RKO (cell line): ENCODE data around the gene ST3GAL5.
"Not testable (repeated sequence)": the region's sequence is repeated elsewhere in the genome, so short reads cannot be mapped to it uniquely, and the experiment has no call there.

Experiments used
- DNase-seq: peaks from one replicate; pipeline ENCODE4 v3.0.0-alpha.2; 2016; ENCODE audit warnings: low spot score

ST3GAL5 gene

DNA sequence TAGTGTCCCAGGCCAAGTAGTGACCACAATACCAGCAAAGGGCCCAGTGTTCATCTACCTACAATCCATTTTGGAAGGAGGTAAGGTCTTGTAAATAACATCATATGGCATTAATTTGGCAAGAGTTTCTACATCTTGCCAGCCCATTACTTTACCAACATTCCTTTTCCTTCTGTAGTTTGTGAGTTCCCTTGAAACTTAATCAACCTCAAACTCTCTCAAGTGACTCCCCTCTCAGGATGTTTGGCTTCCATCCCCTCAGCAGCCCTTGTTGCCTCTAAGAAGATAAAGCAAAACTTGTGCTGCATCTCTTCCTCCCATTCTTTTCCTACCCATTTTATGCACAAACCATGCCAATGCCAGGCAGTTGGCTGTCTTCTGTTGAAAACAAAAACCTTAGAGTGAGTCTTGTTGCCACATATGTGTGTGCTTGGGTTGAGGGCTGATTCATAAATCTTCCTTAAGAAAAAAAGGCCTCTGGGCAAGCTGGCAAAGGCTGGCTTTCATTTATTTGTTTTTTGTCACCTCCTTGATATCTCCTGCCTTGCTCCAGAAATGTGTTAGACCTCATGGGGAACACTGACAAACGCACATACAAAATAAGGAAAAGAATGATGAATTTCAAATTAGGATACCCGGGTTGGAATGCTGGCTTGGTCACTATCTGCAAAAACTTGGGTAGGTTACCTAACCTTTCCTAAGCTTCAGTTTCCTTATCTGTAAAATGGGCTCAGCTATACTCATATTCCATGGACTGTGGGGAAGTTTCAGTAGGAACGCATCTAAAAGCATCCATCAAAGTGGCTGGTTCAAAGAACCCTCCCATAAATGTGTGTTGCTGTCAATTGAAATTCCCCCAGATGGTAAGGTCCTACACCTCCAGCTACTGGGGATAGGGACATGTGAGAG, 29.4 kb upstream of the ST3GAL5 start:
- no peak for DNase-seq

DNA sequence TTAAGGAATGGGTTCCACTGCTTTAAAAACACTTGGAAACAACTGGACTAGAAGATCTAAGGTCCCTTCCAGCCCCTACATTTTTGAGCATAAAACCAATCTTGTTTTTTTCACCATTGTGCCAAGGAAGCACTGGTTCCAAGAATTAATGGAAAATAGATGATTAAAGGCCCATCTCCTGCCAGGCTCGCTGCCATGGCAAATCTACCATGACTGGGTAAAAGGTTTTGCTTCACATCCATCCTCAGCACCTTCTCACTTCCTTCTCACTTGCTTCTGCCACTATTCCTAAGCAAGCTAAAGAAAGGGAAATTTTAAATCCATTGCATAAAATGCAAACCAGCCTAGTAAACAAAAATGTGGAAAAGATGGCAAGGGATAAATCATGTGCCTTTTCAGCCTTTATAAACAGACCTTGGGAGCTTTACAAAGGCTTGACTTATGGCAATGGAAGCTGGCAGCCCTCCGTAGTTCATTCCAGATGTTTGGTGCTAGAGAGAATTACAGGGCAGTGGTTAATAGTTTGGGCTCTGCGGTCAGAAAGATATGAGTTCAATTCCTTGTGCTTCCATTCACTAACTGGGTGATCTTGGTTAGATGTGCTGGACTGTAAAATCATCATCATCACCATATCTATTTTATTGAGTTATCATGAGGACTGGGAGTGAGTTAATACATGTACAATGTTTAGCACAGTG, 27.0 kb upstream of the ST3GAL5 start:
- DNase-seq = no peak

- DNase-seq = no peak
These were observed 26.1 kb upstream of the ST3GAL5 start for GRCh38 chr2:85914922-85915321.

GRCh38 chr2:85913884-85914881, 25.4 kb upstream of the ST3GAL5 start:
- peak; percentile 45 for DNase-seq

DNA sequence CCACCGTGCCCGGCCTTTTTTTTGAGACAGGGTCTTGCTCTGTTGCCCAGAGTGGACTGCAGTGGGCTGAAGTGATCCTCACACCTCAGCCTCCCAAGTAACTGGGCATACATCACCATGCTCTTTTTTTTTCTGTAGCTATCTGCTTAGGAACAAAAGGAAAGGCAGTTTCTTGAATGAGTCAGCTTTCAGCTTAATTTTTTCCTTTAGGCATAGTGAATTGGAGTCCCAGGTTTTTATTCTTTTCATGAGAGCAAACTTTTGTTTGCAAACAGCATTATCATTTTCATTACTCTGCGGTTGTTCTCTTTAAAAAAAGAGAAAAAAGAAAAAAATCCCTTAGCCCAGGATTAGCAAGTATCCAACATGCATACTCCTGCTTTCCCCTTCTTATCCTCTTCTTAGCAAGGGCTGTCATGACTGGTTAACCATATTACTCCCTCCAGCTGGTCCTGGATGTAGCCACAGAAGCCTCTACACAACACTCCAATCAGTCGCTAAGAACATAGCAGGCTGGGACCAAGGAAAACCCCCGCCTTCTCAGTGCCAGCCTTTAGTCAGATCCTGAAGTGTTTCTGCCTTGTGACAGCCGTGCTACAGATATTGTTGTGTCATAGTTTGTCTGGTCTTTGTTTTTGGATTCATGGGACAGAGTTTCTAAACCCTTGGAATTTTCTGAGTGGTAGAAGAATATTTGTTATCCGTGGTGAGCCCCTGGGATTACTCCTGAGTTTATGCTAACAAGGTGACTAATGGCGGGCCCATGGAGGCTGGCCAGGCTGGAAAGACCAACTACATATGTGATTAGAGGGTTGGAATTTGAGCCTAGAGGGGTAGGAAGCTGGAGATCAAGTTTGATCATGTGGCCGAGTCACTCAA, 23.3 kb upstream of the ST3GAL5 start:
- no peak for DNase-seq

- DNase-seq = no peak
These were observed 22.3 kb upstream of the ST3GAL5 start for GRCh38 chr2:85911097-85911496.

GRCh38 chr2:85909005-85909404, 20.2 kb upstream of the ST3GAL5 start:
- no peak for DNase-seq

DNA sequence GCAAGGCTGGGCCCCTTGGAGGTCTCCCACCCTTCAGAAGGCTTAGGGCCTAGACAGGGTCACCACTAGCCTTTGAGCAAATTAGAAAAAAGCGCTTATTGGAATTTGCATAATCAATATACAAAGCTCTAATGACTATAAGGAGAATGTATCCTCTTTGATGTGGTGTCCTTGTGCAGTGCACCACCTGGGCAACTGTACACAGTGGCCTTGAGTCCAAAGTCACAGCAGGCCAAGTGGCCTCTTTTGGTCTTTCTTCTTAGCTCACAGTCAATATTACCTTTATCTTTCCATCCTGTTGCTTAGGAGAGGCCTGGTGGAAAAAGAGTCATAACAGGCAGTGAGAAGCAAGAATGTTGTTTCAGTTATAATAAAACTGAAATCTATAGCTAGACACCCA, 19.7 kb upstream of the ST3GAL5 start:
- DNase-seq = no peak

DNA sequence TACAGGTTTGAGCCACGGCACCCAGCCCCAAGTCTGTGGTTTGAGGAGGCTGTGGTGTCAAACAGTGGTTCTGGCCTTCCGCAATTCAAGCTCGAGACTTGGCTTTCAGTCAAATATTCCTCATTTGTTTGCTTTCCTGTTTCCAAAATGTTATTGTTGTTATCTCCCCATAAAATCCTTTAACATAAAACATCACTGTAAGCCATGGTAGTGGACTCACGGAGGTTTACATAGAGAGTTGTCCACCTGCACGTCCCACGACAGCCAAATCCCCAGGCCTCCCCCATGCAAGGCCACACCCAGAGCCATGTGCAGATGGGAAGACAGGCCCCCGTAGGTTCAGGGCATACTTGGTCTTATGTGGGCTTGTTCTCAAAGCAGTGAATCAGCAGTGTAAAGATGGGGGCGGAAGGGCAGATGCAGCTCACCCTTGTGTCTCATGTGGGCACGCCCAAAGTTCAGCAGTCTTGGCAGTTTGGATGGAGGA, 18.9 kb upstream of the ST3GAL5 start:
- DNase-seq = no peak

DNA sequence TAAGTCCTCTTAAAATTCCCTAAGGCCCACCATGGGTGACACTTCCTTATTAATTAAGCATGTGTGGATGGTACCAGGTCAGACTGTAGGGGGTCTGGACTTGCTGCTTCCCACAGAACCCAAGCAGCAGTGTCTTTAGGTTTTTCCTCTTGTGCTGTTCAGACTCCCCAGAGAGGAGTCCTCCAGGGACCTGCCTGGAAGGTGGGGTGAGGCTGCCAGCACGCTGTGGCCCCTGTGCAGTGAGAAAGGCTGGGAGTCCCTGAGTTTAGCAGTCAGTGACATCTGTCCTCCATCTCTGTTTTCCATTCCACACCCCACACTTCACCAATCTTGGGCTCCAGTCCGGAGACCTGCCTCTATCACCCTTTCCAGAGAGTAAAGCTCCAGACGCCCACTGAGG, 18.0 kb upstream of the ST3GAL5 start:
- no peak for DNase-seq

DNA sequence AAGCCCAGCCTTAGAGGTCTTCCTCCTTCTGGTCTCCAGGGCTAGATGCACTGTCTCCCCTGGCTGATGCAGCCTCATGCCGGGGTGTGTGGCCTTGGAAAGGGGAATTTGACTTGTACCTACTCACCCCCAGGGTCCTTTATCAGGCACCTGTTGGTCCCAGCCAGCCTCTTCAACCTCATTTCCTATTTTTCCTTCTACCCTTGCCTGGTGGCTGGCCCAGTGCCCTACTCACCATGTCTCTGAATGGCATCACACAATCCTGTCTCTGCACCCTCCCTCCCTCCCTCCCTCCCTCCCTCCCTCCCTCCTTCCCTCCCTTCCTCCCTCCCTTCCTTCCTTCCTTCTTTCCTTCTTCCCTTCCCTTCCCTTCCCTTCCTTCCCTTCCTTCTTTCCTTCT, 17.1 kb upstream of the ST3GAL5 start:
- no peak for DNase-seq

DNA sequence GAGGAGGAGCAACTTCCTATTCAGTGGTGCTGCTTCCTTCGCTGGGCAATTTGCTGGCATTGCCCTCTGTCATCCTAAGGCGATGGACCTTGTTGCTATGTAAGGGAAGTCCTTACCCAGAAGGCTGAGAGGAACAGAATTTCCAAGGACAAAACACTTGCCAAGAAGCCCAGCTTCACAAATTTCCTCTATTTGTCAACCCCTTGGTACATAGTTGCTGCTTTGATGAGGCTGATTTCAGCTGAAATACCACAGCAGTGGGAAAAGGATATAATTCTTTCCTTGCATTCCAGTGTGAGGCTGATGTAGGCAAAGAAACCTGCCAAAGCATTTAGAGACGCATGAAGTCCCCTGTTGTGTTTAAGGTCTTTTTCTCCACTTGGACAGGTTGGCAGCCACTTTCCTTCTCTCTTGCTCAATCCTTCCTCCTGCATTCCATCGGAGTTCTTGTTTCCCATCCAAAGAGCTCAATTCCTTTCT, 16.4 kb upstream of the ST3GAL5 start:
- DNase-seq = no peak

GRCh38 chr2:85903849-85904248, 15.1 kb upstream of the ST3GAL5 start:
- DNase-seq = no peak

- peak; percentile 16 for DNase-seq
These were observed 13.7 kb upstream of the ST3GAL5 start for GRCh38 chr2:85902496-85902895.

DNA sequence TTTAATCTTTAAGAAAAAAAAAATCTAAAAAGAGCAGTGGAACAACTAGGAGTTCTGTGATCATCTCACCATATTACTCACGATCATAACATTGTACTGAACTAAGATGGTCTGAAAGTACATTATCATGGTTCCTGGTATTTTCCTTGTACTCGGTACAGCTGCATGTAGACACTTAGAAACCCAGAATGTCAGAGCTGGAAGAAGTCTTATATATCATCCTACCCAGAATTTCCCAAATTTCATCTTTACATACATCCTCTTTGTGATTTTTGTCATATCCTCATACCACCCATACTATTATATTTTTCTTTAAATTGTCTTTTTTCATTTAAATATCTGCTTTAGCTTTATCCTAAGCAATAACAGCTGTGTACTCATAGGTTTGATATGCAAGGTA, 12.4 kb upstream of the ST3GAL5 start:
- DNase-seq = no peak

DNA sequence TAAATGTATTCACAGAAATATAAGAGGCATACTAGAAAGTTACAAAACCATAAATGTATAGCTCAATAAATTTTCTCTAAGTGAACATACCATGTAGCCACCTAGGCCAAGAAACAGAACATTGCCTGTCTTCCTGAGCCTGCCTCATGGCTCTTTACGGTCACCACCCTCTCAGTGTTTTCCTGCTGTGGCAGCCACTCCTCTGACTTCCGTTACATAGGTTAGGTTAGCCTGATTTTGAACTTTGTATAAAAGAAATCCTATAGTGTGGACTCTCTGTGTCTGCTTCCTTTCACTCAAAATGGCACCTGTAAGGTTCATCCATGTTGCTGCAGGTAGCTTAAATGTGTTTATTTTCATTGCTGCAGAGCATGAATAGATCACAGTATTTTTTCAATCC, 11.6 kb upstream of the ST3GAL5 start:
- DNase-seq = no peak

DNA sequence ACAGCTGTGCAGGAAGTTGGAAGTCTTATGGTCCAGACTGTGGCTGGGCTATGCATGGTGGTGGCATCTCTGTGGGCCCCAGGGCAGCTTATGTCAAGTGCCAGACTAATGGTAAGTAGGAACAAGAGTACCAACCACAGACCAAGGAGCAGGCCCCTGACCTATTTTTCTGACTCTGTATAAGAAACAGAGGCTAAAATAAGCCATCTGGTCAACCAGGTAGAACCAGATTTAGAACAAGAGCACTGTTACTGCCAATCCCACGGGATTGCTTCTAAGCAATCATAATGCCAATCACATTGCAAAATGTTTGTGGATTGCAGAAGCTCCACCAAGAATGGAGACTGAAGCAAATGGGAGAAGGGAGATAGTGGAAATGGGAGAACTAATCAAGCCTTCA, 11.1 kb upstream of the ST3GAL5 start:
- no peak for DNase-seq

DNA sequence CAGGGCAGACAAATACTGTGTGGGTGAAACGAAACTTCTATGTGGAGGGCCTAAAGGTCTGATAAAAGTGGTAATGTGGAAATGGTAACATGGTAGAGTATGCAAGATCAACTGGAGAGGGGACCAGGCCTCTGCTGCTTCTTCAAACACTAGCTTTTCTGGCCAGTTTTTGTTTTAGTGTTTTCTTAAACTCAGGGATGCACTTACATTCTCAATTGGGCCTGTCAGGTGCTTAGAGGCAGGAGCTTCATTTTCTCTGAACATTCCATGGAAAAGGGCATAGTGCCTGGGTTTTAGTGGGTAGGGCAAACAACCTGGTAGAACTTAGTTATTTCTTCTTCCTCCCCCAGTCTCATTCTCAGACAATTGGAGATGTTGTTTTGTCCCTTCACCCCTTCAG, 10.5 kb upstream of the ST3GAL5 start:
- no peak for DNase-seq

- DNase-seq = no peak
These were observed 10.1 kb upstream of the ST3GAL5 start for GRCh38 chr2:85898881-85899280.

GRCh38 chr2:85894554-85895278, 5.9 kb upstream of the ST3GAL5 start:
- DNase-seq = not testable (repeated sequence)
